H1 (cell line): Measurements from ENCODE around the gene HERC5. TPM values are rescaled to one million over a fixed set of nuclear protein-coding genes. Genes with fewer than 3 reads are reported as not detected.

Experiments used
- CTCF ChIA-PET: fragments of 300-600 bp; sonication (Branson Sonifier 250); formaldehyde crosslinking; loops from one replicate; lab custom pipeline; 2021; ENCODE audit not compliant: partially characterized antibody; lab: Charles Lee
- POLR2A ChIA-PET: fragments of 300-600 bp; sonication (Branson Sonifier 250); formaldehyde crosslinking; loops from one replicate; lab custom pipeline; 2021; ENCODE audit warnings: inconsistent platforms; ENCODE audit not compliant: partially characterized antibody; lab: Charles Lee
- DNase-seq, 2 experiments: peaks; one replicate each; pipeline versions ENCODE4 v3.0.0 to v3.0.0-alpha.2; 2010 to 2022; ENCODE audit warnings: low spot score in 2 of 2, low read depth in 1 of 2, mixed read lengths in 1 of 2
- FAIRE-seq: peaks from 2 replicates; lab custom pipeline; 2011; peaks lifted over from hg19 to GRCh38; lab: Jason Lieb, UNC
- H2AFZ ChIP-seq: 2 replicates; pipeline ENCODE4 v1.8.1; 2012; ENCODE audit warnings: low read length, inconsistent platforms
- H2AK5ac ChIP-seq: 2 replicates; pipeline ENCODE4 v1.6.1; 2013; ENCODE audit warnings: low read depth, low read length
- H2BK120ac ChIP-seq: replicated peaks from 2 replicates; pipeline ENCODE3; 2013; ENCODE audit warnings: low read depth, low read length, inconsistent platforms
- H2BK12ac ChIP-seq: 2 replicates; pipeline ENCODE4 v1.6.1; 2013; ENCODE audit warnings: low read depth, low read length
- H2BK15ac ChIP-seq: 2 replicates; pipeline ENCODE4 v1.6.1; 2013; ENCODE audit warnings: low read length
- H2BK20ac ChIP-seq: 2 replicates; pipeline ENCODE4 v1.6.1; 2013; ENCODE audit warnings: low read length
- H2BK5ac ChIP-seq: 2 replicates; pipeline ENCODE4 v1.6.1; 2013; ENCODE audit warnings: low read depth, low read length
- H3K14ac ChIP-seq: 2 replicates; pipeline ENCODE4 v1.6.1; 2013; ENCODE audit warnings: inconsistent platforms; ENCODE audit not compliant: insufficient read length
- H3K18ac ChIP-seq: 2 replicates; pipeline ENCODE4 v1.6.1; 2013; ENCODE audit warnings: low read length; ENCODE audit errors: extremely low read depth
- H3K23ac ChIP-seq: 2 replicates; pipeline ENCODE4 v1.6.1; 2013; ENCODE audit warnings: inconsistent platforms; ENCODE audit not compliant: insufficient read length
- H3K23me2 ChIP-seq: 2 replicates; pipeline ENCODE4 v1.6.1; 2013; ENCODE audit warnings: low read depth, low read length
- H3K27ac ChIP-seq: 2 replicates; pipeline ENCODE4 v1.6.1; 2011; ENCODE audit warnings: low read depth, low read length, inconsistent platforms
- H3K27me3 ChIP-seq, 4 experiments: replicated peaks in 1 of 4; 1 replicate in 1 of 4; 2 replicates in 3 of 4; pipeline versions ENCODE4 v1.6.1 to v1.8.1; 2011 to 2013; ENCODE audit warnings: low read length in 3 of 4, mild to moderate bottlenecking in 3 of 4, inconsistent platforms in 2 of 4, mixed read lengths in 2 of 4, moderate library complexity in 1 of 4; ENCODE audit not compliant: control insufficient read depth in 3 of 4, insufficient read depth in 3 of 4; ENCODE audit errors: extremely low read depth in 1 of 4
- H3K36me3 ChIP-seq, 4 experiments: 2 replicates each; pipeline versions ENCODE4 v1.6.1 to v1.8.1; 2011 to 2013; ENCODE audit warnings: mild to moderate bottlenecking in 4 of 4, low read length in 3 of 4, moderate library complexity in 2 of 4, control low read depth in 1 of 4, inconsistent platforms in 1 of 4; ENCODE audit not compliant: insufficient read depth in 4 of 4, control insufficient read depth in 2 of 4
- H3K4ac ChIP-seq: replicated peaks from 2 replicates; pipeline ENCODE3; 2013; ENCODE audit warnings: low read length, low read depth, mixed read lengths, inconsistent platforms; ENCODE audit not compliant: insufficient read length
- H3K4me1 ChIP-seq, 4 experiments: replicated peaks in 1 of 4; 1 replicate in 1 of 4; 2 replicates in 3 of 4; pipeline versions ENCODE4 v1.6.1 to v1.8.1; 2011 to 2013; ENCODE audit warnings: low read length in 3 of 4, inconsistent platforms in 2 of 4, mixed read lengths in 1 of 4; ENCODE audit not compliant: insufficient read depth in 4 of 4, control insufficient read depth in 3 of 4
- H3K4me2 ChIP-seq, 2 experiments: 2 replicates each; pipeline versions ENCODE4 v1.6.1 to v1.8.1; 2011 to 2013; ENCODE audit warnings: low read depth in 2 of 2, low read length in 2 of 2, control low read depth in 1 of 2, inconsistent platforms in 1 of 2, mild to moderate bottlenecking in 1 of 2; ENCODE audit not compliant: insufficient read depth in 1 of 2
- H3K4me3 ChIP-seq, 4 experiments: fragments of 200-600, 300-600 bp in 1 of 4; sonication (generic), shearing (Covaris generic), sonication (Bioruptor Twin) in 1 of 4; 2 replicates each; pipeline versions ENCODE4 v1.5.1 to v1.8.1; 2011 to 2016; ENCODE audit warnings: low read length in 4 of 4, low read depth in 3 of 4, control low read depth in 2 of 4, inconsistent platforms in 2 of 4, mild to moderate bottlenecking in 2 of 4, mixed read lengths in 1 of 4, moderate library complexity in 1 of 4; ENCODE audit not compliant: insufficient read depth in 2 of 4; ENCODE audit errors: extremely low read depth in 1 of 4
- H3K56ac ChIP-seq: replicated peaks from 2 replicates; pipeline ENCODE3; 2013; ENCODE audit warnings: low read depth, mild to moderate bottlenecking, mixed read lengths, low read length, inconsistent platforms; ENCODE audit not compliant: insufficient read length
- H3K79me1 ChIP-seq: 2 replicates; pipeline ENCODE4 v1.6.1; 2013; ENCODE audit warnings: low read depth, low read length, control low read depth
- H3K79me2 ChIP-seq, 2 experiments: 2 replicates each; pipeline versions ENCODE4 v1.6.1 to v1.8.1; 2012 to 2013; ENCODE audit warnings: low read length in 2 of 2, mild to moderate bottlenecking in 2 of 2, inconsistent platforms in 1 of 2; ENCODE audit not compliant: insufficient read depth in 2 of 2, control insufficient read depth in 1 of 2
- H3K9ac ChIP-seq, 4 experiments: replicated peaks in 1 of 4; 1 replicate in 1 of 4; 2 replicates in 3 of 4; pipeline versions ENCODE4 v1.6.1 to v1.8.1; 2011 to 2013; ENCODE audit warnings: low read depth in 3 of 4, low read length in 3 of 4, control low read depth in 2 of 4, mild to moderate bottlenecking in 2 of 4, moderate library complexity in 2 of 4, inconsistent platforms in 1 of 4; ENCODE audit errors: extremely low read depth in 1 of 4
- H3K9me3 ChIP-seq, 2 experiments: 2 replicates each; pipeline versions ENCODE4 v1.6.1 to v1.8.1; 2012 to 2013; ENCODE audit warnings: mild to moderate bottlenecking in 2 of 2, moderate library complexity in 2 of 2, control low read depth in 1 of 2, inconsistent platforms in 1 of 2, low read depth in 1 of 2, low read length in 1 of 2, mixed read lengths in 1 of 2; ENCODE audit not compliant: insufficient read depth in 2 of 2
- H4K20me1 ChIP-seq, 2 experiments: replicated peaks in 1 of 2; 2 replicates each; pipeline versions ENCODE3 to v1.8.1; 2011 to 2013; ENCODE audit warnings: inconsistent platforms in 2 of 2, low read length in 2 of 2, mild to moderate bottlenecking in 1 of 2; ENCODE audit not compliant: insufficient read depth in 2 of 2, control insufficient read depth in 1 of 2
- H4K5ac ChIP-seq: 2 replicates; pipeline ENCODE4 v1.6.1; 2013; ENCODE audit warnings: low read length, low read depth, mixed read lengths, inconsistent platforms; ENCODE audit not compliant: insufficient read length
- H4K8ac ChIP-seq: 2 replicates; pipeline ENCODE4 v1.8.0; 2013; ENCODE audit warnings: mild to moderate bottlenecking, moderate library complexity, low read length, inconsistent platforms; ENCODE audit not compliant: insufficient read depth; ENCODE audit errors: extremely low read depth
- H4K91ac ChIP-seq: replicated peaks from 2 replicates; pipeline ENCODE3; 2013; ENCODE audit warnings: low read length, mixed read lengths, inconsistent platforms; ENCODE audit not compliant: insufficient read length
- BRCA1 ChIP-seq: IDR thresholded peaks from 2 replicates; pipeline ENCODE4 v1.6.1; 2012; ENCODE audit warnings: low read depth, low read length, improper control_type of control experiment
- CBX8 ChIP-seq: fragments of 300-800, 300-1000 bp; sonication (generic); IDR thresholded peaks from 2 replicates; pipeline ENCODE4 v1.7.1; 2016; ENCODE audit warnings: low read depth, low read length, borderline replicate concordance
- CEBPB ChIP-seq: IDR thresholded peaks from 2 replicates; pipeline ENCODE4 v1.6.1; 2012; ENCODE audit warnings: low read depth, low read length
- EZH2 ChIP-seq: fragments of 200-600 bp; sonication (generic); IDR thresholded peaks from 2 replicates; pipeline ENCODE4 v1.7.1; 2012; ENCODE audit warnings: low read depth, mild to moderate bottlenecking, moderate library complexity, low read length, inconsistent platforms; ENCODE audit not compliant: severe bottlenecking
- HDAC2 ChIP-seq, 2 experiments: fragments of 300-600 bp in 1 of 2; sonication (generic) in 1 of 2; IDR thresholded peaks; 2 replicates each; pipeline ENCODE4 v1.6.1; 2011 to 2012; ENCODE audit warnings: low read depth in 2 of 2, low read length in 2 of 2, mild to moderate bottlenecking in 2 of 2, moderate library complexity in 2 of 2, borderline replicate concordance in 1 of 2, inconsistent platforms in 1 of 2
- KDM4A ChIP-seq: IDR thresholded peaks from one replicate; pipeline ENCODE4 v1.7.1; 2012; ENCODE audit warnings: low read depth, mild to moderate bottlenecking, moderate library complexity, low read length, inconsistent platforms; ENCODE audit not compliant: severe bottlenecking
- RXRA ChIP-seq: IDR thresholded peaks from 2 replicates; pipeline ENCODE4 v1.6.1; 2011; ENCODE audit warnings: low read depth, mild to moderate bottlenecking, low read length, moderate library complexity; ENCODE audit not compliant: insufficient read depth
- SIRT6 ChIP-seq: IDR thresholded peaks from one replicate; pipeline ENCODE4 v1.7.1; 2012; ENCODE audit warnings: low read length, inconsistent platforms
- SP1 ChIP-seq: IDR thresholded peaks from 2 replicates; pipeline ENCODE4 v1.6.1; 2011; ENCODE audit warnings: low read depth, low read length
- SUZ12 ChIP-seq: fragments of 200-600 bp; sonication (generic); IDR thresholded peaks from 2 replicates; pipeline ENCODE4 v1.6.1; 2012; ENCODE audit warnings: mild to moderate bottlenecking, inconsistent platforms, low read length, moderate library complexity, mixed read lengths
- TAF1 ChIP-seq: IDR thresholded peaks from 2 replicates; pipeline ENCODE4 v1.6.1; 2011; ENCODE audit warnings: mild to moderate bottlenecking, low read depth, low read length
- TAF7 ChIP-seq: optimal IDR thresholded peaks from 2 replicates; pipeline ENCODE3; 2011; ENCODE audit warnings: low read depth, mild to moderate bottlenecking, inconsistent platforms, low read length, moderate library complexity, borderline replicate concordance
- WGBS, 2 experiments: shearing (Covaris generic) in 1 of 2; methylation state at CpG; one replicate each; pipeline versions ENCODE4 v1.1.6 to v1.1.7; 2013 to 2015; ENCODE audit warnings: low lambda C conversion rate in 2 of 2, mixed read lengths in 2 of 2, inconsistent platforms in 1 of 2, low coverage in 1 of 2, missing lambda C conversion rate in 1 of 2; ENCODE audit not compliant: insufficient replicate concordance in 2 of 2, insufficient coverage in 1 of 2, insufficient read length in 1 of 2; ENCODE audit errors: extremely low coverage in 1 of 2, missing lambda C conversion rate in 1 of 2; 5-methylcytosine and 5-hydroxymethylcytosine counted together
- polyA plus RNA-seq, 7 experiments: library from polyadenylated mRNA; depleted of rRNA in 3 of 7; stranded (reverse) in 5 of 7; unstranded in 2 of 7; fragments of >200 nt in 5 of 7; fragments of 200-250 nt in 2 of 7; gene quantifications; 1 replicate in 5 of 7; 2 replicates in 1 of 7; 4 replicates in 1 of 7; pipeline versions ENCODE4 v1.2.1 to v1.2.3, GENCODE V29; 2011 to 2013; ENCODE audit warnings: missing spikeins in 2 of 7, mixed read lengths in 2 of 7
- total RNA-seq: library from RNA; stranded (reverse); fragmentation: NEBNext Ultra II Directional; extraction: Animal tissue kit (Norgen Biotek cat#: 25700); gene quantifications from 2 replicates; pipeline ENCODE4 v1.2.1, GENCODE V29; 2021
- TF ChIP-seq, protein P1 (sequence below): IDR thresholded peaks from 2 replicates; pipeline ENCODE4 v1.6.1; 2012; ENCODE audit warnings: inconsistent platforms

The HERC5 gene
- total and polyA plus RNA-seq, 2 of the 8 experiments (the other 6 are each of a cell fraction or from before 2014, with no cell fraction given) = 6.6 to 20.7 TPM

DNA sequence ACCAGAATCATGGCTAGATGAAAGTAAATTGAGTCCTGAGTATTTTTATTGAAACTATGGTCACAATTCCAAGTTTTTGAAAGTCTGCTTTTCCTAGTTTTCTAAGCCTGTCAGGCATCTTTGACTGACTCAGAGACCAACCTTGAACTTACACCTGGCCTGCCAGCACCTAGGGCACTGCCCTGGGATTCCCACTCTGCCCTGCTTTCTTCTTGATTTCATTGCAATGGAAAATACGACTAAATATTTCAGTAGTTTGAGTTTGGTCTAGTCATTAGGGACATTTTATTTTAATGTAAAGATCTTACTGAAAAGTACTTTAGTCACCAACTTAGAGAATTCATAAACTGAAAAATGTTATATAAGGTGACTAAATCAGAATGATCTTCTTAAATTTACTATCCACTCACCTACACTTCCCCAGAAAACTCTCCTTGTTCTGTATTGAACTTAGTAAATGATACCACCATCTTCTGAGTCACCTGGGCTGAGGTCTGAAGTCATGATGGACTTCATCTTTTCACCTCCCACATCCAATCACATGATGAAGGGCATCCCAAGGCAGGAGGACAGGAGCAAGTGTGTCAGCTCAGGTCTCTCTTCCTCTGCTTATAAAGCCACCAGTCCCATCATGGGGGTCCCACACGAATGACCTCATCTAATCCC, 78.3 kb downstream of the HERC5 start:
- no peaks in the 10 kb centered on the region for H3K79me1 ChIP-seq
- no peak overlapping the region for H2AFZ ChIP-seq
- H4K5ac ChIP-seq = no peak overlapping the region
- no peak overlapping the region for H3K14ac ChIP-seq
- no peak overlapping the region for H2BK5ac ChIP-seq
- H2AK5ac ChIP-seq = no peak overlapping the region
- no peak overlapping the region for H3K23ac ChIP-seq
- H4K8ac ChIP-seq = no peak overlapping the region
- ChIA-PET CTCF (interaction anchor here (1.0 to 2.5 kb wide), 5 partner anchors 8 to 137 kb away, joined by 3 to 8 read pairs (median 6); no protein-coding TSS in a partner anchor), POLR2A (interaction anchor here (4.0 kb wide), 1 partner anchor 11 kb away, joined by 17 read pairs; the partner anchor contains the start of gene PYURF)
- H3K56ac ChIP-seq = no peak overlapping the region
- H2BK20ac ChIP-seq = no peak overlapping the region
- no peaks in the 10 kb centered on the region for H4K20me1 ChIP-seq
- no peaks in the 10 kb centered on the region for H3K9me3 ChIP-seq
- DNase-seq (no peak), FAIRE-seq (no peak)
- no peak overlapping the region for H3K4me2 ChIP-seq
- 91% methylated on average over 2 of the region's 2 CpGs; no CpG with 5 or more reads in 1 of the 2 experiments for WGBS, 2 experiments
- H3K4me3 ChIP-seq = no peak overlapping the region
- H4K91ac ChIP-seq = no peak overlapping the region
- no peak overlapping the region for H2BK15ac ChIP-seq
- no peak overlapping the region for H3K18ac ChIP-seq
- no peak overlapping the region for H2BK12ac ChIP-seq
- H3K4me1 ChIP-seq = peaks cover 0 to 14% (median 4%) of the 10 kb centered on the region in 4 experiments; a peak in 4 of 7 replicates
- no peak overlapping the region for H3K27ac ChIP-seq
- H3K4ac ChIP-seq = no peak overlapping the region
- H2BK120ac ChIP-seq = no peak overlapping the region
- H3K9ac ChIP-seq = no peak overlapping the region
- no peaks in the 10 kb centered on the region for H3K23me2 ChIP-seq
- H3K27me3 ChIP-seq = no peaks in the 10 kb centered on the region
- H3K36me3 ChIP-seq = no peaks in the 10 kb centered on the region
- H3K79me2 ChIP-seq = peaks cover 0 to 13% of the 10 kb centered on the region in 2 experiments; a peak in 2 of 4 replicates
- TF ChIP-seq HDAC2 (IDR thresholded peaks at IDR 0.05; ENCODE audit: borderline replicate concordance in 1 of 2, low read depth in 2 of 2, low read length in 2 of 2) (no peak), TAF7 (no peak), KDM4A (no peak), CBX8 (no peak), BRCA1 (no peak), EZH2 (no peak), CEBPB (no peak), TAF1 (no peak), RXRA (no peak), SIRT6 (no peak), SP1 (no peak), SUZ12 (no peak)
- TF ChIP-seq, protein P1, sequence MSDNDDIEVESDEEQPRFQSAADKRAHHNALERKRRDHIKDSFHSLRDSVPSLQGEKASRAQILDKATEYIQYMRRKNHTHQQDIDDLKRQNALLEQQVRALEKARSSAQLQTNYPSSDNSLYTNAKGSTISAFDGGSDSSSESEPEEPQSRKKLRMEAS = no peak
